OCI-LY3 (cell line): Measurements from ENCODE around the gene ERP44.

ENCODE experiments used
- EZH2phosphoT487 ChIP-seq: fragments of 200-600 bp; shearing (Covaris generic); IDR thresholded peaks from 2 replicates; pipeline ENCODE4 v1.6.1; 2018; ENCODE audit warnings: antibody characterized with exemption, mixed run types, low read depth
- TF ChIP-seq, protein P1 (sequence below): fragments of 200-600, 300-600 bp; sonication (generic); IDR thresholded peaks from 2 replicates; pipeline ENCODE4 v1.5.1; 2014; ENCODE audit warnings: antibody characterized with exemption, low read length, low read depth

DNA sequence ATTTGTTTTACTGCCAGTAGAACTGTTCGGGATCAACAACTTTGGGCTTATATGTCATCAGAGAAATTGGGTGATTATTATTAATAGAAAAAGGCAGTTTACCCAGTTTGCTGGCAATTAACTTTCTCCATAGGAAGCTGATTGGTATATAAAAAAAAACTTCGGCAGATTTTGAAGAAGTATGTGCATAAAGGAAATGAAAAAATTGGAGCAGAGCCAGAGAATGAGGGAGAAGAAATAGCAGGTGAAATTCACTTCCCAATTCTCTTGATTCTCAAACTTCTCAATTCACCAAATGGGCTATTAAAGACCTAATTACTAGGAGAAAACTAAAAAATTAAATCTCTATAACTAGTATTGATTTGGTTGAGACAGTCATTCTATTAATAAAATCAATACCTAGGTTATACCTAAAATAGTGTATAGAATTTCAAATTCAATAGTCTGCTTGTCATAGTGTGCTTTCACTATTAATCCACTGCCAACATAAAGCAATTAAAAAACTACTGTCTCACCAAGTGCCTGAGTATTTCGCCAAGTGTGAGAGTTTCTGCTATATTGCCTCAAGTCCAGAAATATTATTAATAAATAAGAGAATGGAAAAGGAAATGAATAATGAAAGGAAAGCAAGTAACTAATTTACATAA, 144.8 kb downstream of the ERP44 start:
- TF ChIP-seq, protein P1, sequence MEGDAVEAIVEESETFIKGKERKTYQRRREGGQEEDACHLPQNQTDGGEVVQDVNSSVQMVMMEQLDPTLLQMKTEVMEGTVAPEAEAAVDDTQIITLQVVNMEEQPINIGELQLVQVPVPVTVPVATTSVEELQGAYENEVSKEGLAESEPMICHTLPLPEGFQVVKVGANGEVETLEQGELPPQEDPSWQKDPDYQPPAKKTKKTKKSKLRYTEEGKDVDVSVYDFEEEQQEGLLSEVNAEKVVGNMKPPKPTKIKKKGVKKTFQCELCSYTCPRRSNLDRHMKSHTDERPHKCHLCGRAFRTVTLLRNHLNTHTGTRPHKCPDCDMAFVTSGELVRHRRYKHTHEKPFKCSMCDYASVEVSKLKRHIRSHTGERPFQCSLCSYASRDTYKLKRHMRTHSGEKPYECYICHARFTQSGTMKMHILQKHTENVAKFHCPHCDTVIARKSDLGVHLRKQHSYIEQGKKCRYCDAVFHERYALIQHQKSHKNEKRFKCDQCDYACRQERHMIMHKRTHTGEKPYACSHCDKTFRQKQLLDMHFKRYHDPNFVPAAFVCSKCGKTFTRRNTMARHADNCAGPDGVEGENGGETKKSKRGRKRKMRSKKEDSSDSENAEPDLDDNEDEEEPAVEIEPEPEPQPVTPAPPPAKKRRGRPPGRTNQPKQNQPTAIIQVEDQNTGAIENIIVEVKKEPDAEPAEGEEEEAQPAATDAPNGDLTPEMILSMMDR = no peak
- no peak for TF ChIP-seq EZH2phosphoT487
